Upper lobe of right lung (tissue), 1 donor: ENCODE measurements around the gene CRB1. TPM values are rescaled to one million over a fixed set of nuclear protein-coding genes. Genes with fewer than 3 reads are reported as not detected.

Source experiments
- ATAC-seq: fragments of 200-7000 bp; cut with Tn5 transposase; one replicate; pipeline ENCODE4 v1.9.1; 2020; ENCODE audit warnings: mild to moderate bottlenecking, moderate library complexity
- DNase-seq: peaks from one replicate; pipeline ENCODE4 v3.0.0-alpha.2; 2020
- H3K27ac ChIP-seq: fragments of 200-600 bp; one replicate; pipeline ENCODE4 v1.8.0; 2022
- H3K27me3 ChIP-seq: fragments of 200-600 bp; one replicate; pipeline ENCODE4 v1.8.0; 2022; ENCODE audit warnings: mild to moderate bottlenecking
- H3K36me3 ChIP-seq: fragments of 200-600 bp; one replicate; pipeline ENCODE4 v1.8.0; 2022
- H3K4me1 ChIP-seq: fragments of 200-600 bp; one replicate; pipeline ENCODE4 v1.8.0; 2022
- H3K4me3 ChIP-seq: fragments of 200-600 bp; one replicate; pipeline ENCODE4 v1.8.0; 2022; ENCODE audit warnings: mild to moderate bottlenecking
- H3K9me3 ChIP-seq: fragments of 200-600 bp; one replicate; pipeline ENCODE4 v1.8.0; 2022
- intact Hi-C: fragments of 100-400 bp; cut with DNase I; formaldehyde crosslinking; loops from one replicate; pipeline ENCODE4 v1.11.0; 2022
- total RNA-seq: library from RNA; stranded (reverse); fragmentation: NEBNext Ultra II Directional; extraction: Animal tissue kit (Norgen Biotek cat#: 25700); gene quantifications from one replicate; pipeline ENCODE4 v1.2.1, GENCODE V29; 2021
- TF ChIP-seq, protein P1 (sequence below): fragments of 200-600 bp; IDR thresholded peaks from one replicate; pipeline ENCODE4 v1.8.0; 2022; ENCODE audit warnings: antibody characterized with exemption
- donor health status: DM: no; HTN: yes; CAD: no; lungs with severe emphysema.

Gene CRB1
- total RNA-seq, 1 donor from 2014 or later: 0.46 TPM

DNA sequence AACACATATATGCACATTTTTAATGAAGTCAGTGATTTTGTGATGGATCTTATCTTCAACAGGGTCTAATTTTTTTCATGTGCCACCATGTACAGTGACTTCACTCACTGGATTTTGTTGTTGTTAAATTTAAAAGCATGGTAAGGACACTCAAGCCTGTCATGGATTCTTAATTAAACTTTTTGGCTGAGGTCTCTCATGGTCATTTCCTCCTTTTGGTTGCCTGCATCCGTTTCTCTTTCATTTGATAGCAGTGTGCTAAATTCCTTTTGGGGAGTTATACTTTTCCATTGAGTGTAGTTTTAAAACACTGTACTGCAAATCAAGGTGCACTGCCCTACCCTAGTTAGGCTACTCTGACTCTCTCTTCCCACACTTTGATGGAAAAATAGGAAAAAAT lies 13.2 kb upstream of the CRB1 start:
- Histone ChIP-seq H3K27me3 (no peaks in the 10 kb centered on the region), H3K4me3 (no peak overlapping the region), H3K36me3 (no peaks in the 10 kb centered on the region), H3K4me1 (no peaks in the 10 kb centered on the region), H3K27ac (no peak overlapping the region), H3K9me3 (no peaks in the 10 kb centered on the region)
- intact Hi-C loops: no loop called here
- ATAC-seq (no peak), DNase-seq (no peak)
- TF ChIP-seq, protein P1, sequence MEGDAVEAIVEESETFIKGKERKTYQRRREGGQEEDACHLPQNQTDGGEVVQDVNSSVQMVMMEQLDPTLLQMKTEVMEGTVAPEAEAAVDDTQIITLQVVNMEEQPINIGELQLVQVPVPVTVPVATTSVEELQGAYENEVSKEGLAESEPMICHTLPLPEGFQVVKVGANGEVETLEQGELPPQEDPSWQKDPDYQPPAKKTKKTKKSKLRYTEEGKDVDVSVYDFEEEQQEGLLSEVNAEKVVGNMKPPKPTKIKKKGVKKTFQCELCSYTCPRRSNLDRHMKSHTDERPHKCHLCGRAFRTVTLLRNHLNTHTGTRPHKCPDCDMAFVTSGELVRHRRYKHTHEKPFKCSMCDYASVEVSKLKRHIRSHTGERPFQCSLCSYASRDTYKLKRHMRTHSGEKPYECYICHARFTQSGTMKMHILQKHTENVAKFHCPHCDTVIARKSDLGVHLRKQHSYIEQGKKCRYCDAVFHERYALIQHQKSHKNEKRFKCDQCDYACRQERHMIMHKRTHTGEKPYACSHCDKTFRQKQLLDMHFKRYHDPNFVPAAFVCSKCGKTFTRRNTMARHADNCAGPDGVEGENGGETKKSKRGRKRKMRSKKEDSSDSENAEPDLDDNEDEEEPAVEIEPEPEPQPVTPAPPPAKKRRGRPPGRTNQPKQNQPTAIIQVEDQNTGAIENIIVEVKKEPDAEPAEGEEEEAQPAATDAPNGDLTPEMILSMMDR: no peak

- TF ChIP-seq, protein P1: no peak
- H3K9me3 ChIP-seq: no peaks in the 10 kb centered on the region
- DNase-seq (no peak), ATAC-seq (no peak)
- H3K36me3 ChIP-seq: no peaks in the 10 kb centered on the region
- H3K4me3 ChIP-seq: no peak overlapping the region
- H3K27me3 ChIP-seq: no peaks in the 10 kb centered on the region
- H3K4me1 ChIP-seq: no peaks in the 10 kb centered on the region
- intact Hi-C loops: no loop called here
- no peak overlapping the region for H3K27ac ChIP-seq
Measured at GRCh38 chr1:197264936-197265567, 3.0 kb upstream of the CRB1 start.

DNA sequence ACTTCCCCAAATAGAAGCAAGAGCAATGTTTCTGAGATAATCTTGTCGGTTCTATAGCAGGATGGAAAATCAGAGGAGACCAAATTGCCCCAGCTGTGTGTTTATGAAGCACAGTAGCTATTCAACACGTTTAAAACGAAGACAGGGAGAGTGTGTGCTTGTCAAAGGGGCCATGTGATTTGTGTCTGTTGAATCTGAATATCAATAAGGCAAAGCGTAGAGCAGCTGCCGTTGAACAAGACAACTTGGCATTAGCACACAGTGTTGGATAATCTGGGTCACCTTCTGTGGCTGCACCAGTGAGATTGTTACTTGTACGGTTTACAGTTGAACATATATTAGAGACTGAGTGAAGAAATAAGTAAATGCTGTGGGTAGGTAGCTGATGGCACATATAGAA lies 1.0 kb downstream of the CRB1 start:
- intact Hi-C loops: no loop called here
- H3K27ac ChIP-seq: no peak overlapping the region
- no peak overlapping the region for H3K4me3 ChIP-seq
- ATAC-seq (no peak), DNase-seq (no peak)
- no peaks in the 10 kb centered on the region for H3K9me3 ChIP-seq
- H3K36me3 ChIP-seq: no peaks in the 10 kb centered on the region
- H3K27me3 ChIP-seq: no peaks in the 10 kb centered on the region
- H3K4me1 ChIP-seq: no peaks in the 10 kb centered on the region
- TF ChIP-seq, protein P1: no peak

DNA sequence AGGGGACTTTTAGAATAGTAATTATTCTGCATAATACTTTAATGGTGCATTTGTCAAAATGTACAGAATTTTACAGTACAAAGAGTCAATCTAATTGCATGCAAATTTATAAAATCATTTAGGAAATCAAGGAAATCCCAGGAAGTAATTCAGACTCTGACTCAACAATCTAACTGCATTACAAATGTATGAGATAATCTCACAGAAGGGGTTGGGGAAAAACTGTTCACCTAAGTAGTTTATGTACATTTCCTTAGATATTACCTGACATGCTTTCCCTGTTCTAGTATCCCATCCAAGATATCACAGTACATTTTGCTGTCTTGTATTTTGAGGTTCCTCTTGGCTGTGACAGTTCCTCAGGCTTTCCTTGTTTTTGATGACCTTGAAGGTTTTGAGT lies 4.7 kb downstream of the CRB1 start:
- DNase-seq: no peak
- Histone ChIP-seq H3K4me3 (no peak overlapping the region), H3K9me3 (no peaks in the 10 kb centered on the region), H3K27me3 (no peaks in the 10 kb centered on the region), H3K4me1 (no peaks in the 10 kb centered on the region), H3K36me3 (no peaks in the 10 kb centered on the region), H3K27ac (no peak overlapping the region)
- ATAC-seq: no peak
- intact Hi-C loops: no loop called here
- TF ChIP-seq, protein P1: no peak

DNA sequence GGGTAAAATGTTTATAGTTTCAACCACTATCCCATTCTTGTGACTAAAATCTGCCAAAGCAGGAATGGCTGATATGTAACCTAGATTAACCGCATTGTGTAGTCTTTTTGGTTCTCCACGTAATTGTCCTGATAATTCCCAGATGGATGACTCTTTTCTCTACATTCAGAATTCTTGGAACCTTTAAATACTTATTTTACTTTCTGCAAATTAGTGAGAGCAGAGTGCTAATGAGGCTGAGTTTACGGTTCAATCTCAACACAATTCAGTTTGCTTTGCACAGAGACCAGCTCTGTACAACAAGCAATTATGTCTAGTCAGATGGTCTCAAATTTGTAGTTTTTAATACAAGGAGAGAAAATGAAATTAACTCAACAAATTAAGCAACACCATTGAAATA lies 9.1 kb downstream of the CRB1 start:
- TF ChIP-seq, protein P1: no peak
- H3K27ac ChIP-seq: no peak overlapping the region
- H3K27me3 ChIP-seq: no peaks in the 10 kb centered on the region
- H3K4me3 ChIP-seq: no peak overlapping the region
- no peaks in the 10 kb centered on the region for H3K4me1 ChIP-seq
- ATAC-seq (no peak), DNase-seq (no peak)
- H3K9me3 ChIP-seq: no peaks in the 10 kb centered on the region
- no peaks in the 10 kb centered on the region for H3K36me3 ChIP-seq
- intact Hi-C loops: no loop called here

DNA sequence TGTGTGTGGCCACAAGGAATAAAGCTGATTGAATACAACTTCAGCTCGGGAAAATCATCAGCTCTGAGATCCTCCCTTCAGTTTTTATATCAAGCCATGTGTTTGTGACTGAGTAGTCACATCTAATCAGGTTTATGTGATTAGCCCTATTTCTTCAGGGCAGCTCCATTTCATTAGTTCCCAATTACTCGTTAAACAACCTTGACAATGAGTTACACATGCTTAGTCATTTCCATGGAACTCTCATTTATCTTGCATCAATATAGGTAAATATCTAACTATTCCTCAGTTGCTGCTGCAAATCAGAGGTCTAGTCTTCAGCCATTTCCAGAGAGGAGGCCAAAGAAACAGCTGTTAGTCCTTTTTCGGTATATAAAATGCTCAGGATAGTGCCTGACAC lies 16.3 kb downstream of the CRB1 start:
- intact Hi-C loops: no loop called here
- Histone ChIP-seq H3K4me1 (no peaks in the 10 kb centered on the region), H3K27me3 (no peaks in the 10 kb centered on the region), H3K9me3 (no peaks in the 10 kb centered on the region), H3K27ac (no peak overlapping the region), H3K36me3 (no peaks in the 10 kb centered on the region), H3K4me3 (no peak overlapping the region)
- TF ChIP-seq, protein P1: no peak
- ATAC-seq: no peak
- no peak for DNase-seq
